CD1c-positive myeloid dendritic cell (primary cell): ENCODE measurements around the gene SLC25A23.
"Not testable (repeated sequence)": the region's sequence is repeated elsewhere in the genome, so short reads cannot be mapped to it uniquely, and the experiment has no call there.

Experiments used
- DNase-seq: peaks from one replicate; pipeline ENCODE4 v3.0.0-alpha.2; 2016; ENCODE audit errors: extremely low spot score

Gene SLC25A23

DNA sequence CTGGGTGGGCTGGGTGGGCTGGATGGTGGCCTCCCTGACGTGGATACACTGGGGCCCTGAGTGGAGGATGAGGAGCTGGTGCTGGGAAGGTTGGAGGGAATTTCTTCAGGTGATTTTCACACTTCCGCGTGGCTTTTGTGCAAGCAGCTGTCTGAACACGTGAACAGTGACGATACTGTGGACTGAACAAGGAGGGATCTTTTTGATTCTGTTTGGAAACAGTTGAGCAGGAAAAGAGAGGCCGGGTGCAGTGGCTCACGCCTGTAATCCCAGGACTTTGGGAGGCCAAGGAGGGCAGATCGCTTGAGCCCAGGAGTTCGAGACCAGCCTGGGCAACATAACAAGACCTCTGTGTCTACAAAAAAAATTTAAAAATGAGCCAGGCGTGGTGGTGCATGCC, 57.5 kb downstream of the SLC25A23 start:
- DNase-seq: no peak

DNA sequence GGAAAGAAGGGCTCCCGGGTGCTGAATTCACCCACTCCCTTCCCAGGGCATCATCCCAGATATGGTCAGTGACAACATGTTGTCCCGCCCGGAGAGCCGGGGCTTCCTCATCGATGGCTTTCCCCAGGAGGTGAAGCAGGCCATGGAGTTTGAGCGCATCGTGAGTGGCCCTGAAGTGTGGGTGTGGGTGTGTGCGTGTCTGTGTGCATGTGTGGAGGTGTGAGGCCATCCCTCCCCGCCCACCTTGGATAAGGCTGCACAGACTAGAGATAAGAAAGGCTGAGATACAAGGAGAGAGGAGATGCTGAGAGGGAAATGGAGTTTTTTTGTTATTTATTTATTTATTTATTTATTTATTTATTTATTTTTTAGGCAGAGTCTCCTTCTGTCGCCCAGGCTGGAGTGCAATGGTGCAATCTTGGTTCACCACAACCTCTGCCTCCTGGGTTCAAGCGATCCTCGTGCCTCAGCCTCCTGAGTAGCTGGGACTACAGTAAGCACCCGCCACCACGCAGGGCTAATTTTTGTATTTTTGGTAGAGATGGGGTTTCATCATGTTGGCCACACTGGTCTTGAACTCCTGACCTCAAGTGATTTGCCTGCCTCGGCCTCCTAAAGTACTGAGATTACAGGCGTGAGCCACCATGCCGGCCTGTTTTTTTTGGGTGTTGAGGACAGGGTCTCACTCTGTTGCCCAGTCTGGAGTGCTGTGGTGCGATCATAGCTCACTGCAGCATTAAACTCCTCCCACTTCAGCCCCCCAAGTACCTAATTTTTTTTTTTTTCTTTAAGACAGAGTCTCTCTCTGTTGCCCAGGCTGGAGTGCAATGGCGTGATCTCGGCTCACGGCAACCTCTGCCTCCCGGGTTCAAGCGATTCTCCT, 59.3 kb downstream of the SLC25A23 start:
- not testable (repeated sequence) for DNase-seq

DNA sequence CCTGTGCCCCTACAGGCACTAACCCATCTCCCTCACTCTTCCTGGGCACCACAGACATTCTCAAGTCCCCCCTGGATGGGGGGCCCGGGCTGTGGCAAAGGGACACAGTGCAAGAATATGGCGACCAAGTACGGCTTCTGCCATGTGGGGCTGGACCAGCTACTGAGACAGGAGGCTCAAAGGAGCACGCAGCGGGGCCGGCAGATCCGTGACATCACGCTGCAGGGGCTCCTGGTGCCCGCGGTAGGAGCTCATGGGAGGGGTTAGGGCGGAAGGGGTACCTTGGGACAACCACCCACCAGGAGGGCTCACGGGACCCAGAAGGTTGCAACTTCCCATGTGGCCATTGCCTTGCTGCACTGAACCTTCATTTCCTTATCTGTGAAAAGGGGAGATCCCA, 63.3 kb downstream of the SLC25A23 start:
- no peak for DNase-seq

DNA sequence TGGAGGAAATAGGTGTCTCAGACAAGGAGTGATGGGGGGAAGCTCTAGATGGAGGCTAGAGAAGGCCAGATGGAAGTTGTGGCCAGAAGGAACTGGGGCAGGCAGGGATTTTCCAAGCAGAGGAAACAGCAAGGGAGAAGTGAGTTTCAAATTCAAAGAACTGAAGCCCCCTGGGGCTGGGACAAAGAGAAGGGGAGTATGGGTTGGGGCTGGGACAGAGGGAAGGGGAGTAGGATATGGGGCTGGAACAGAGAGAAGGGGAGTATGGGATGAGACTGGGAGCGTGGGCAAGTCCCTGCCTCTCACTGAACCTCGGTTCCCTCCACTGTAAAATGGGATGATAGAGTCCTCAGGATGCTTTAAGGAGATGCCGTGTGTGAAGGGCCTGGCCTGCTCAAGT, 64.8 kb downstream of the SLC25A23 start:
- DNase-seq: no peak

DNA sequence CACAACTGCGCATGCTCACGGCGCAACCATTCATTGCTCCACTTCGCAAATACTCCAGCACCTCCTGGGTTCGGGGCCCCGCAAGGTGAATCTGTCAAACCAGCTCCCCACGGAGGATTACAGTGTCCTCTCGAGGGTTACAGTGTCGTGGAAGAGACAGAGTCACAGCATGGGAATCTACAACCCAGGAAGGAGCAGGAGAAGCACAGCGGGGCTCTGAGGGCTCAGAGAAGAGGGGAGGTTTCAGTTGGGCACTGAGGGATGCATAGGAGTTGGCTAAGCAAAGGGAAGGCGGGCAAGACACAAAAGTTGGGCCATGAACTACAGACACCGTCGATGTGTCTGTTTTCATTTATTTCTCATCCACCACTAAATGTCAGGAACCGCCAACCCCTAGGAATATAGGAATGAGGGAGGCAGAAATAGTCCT, 65.6 kb downstream of the SLC25A23 start:
- DNase-seq: no peak

DNA sequence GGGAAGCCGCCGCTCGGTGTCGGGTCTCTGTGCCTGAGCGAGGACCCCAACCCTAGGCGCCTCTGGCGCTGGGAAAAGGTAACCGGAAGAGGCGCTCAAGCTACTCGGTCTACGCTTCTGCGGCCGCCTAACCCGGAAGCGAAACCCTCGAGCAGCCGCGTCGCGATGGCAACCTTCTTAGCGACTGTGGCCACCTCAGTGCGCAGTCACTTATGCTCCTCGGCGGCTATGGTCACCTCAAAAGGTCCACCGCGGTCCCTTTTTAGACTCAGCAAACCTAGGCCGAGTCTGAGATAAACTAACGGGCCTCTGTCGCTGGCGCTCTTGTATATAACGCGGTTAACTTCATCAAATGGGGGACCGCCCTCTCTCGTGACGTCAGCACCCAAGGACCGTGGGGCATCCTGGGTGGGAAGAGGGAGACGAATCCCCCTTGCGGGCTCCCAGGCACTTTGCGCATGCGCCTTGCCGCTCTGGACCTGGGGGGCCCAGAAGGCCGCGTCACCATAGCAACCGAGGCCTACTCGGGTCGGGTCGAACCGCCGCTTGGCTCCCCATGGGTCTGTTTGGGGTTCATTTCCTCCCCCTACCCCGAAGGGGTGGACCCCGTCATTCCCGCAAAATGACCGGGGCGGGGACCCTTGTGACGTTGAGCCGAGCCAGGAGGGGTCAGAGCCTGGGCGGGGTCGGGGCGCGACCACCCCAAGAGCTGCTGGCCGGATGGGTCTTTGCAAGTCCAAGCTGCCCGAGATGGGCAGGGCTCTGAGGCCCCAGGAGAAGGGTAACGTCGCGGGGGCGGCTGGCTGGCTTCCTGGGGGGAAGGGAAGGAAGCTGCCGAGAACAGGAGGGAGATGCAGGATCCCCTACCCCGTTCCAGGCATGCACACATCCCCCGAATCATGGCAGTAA, 66.3 kb downstream of the SLC25A23 start, which contains the start of gene GTF2F1:
Gene GTF2F1, minus strand, starts transcription at position 91 of the 909 bp plus-strand sequence. CDS start 169 bp downstream, outside the sequence.
- DNase-seq: peak; percentile 94

DNA sequence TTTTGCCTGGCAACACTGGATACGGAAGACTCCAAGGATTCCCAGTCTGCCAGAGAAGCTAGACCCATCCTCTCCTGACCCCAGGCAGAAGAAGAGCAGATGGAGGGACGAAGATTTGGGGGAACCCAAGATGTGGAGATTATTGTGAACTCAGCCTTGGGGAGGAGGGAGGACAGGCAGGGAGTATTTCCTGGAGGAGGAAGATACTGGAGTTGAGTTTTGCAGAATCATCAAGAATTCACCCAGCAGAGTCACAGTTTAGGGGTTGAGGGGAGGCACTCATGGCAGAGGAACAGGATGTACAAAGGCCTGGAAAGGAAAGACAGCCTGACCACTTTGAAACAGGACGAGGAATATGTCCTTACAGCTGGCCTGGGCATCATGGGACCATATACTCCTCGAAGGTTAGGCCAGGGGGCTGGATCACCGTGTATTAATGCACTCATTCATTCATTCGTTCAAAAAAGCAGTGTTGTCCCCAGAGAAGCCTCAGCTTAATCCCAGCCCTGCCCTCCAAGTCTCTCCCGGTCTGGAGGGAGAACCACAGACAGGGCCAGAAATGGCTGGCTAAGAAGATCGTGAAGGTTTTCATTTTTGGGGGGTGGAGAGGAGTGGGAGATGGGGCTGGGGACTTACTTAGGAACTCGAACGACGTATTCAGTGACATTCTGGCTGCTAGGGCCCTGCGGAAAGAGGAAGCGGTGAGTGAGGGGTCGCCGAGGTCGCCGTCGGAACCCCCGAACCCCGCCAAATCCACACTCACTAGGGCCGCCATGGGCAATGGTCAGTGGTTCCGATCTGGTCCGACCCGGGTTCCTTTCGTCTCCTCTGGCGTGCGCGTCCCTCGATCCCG, 67.1 kb downstream of the SLC25A23 start:
- DNase-seq: peak; percentile 7
